ENCODE data around the gene RANGRF.

RANGRF gene

GRCh38 chr17:8315764-8316217, 27.3 kb downstream of the RANGRF start:
- no peak for DNase-seq

- DNase-seq, result no peak
These were observed 29.8 kb downstream of the RANGRF start for GRCh38 chr17:8318010-8318935.

- DNase-seq, result no peak
These were observed 31.8 kb downstream of the RANGRF start for GRCh38 chr17:8320262-8320661.

- DNase-seq, result no peak
These were observed 32.5 kb downstream of the RANGRF start for GRCh38 chr17:8320990-8321389.

- DNase-seq, result no peak
These were observed 33.6 kb downstream of the RANGRF start for GRCh38 chr17:8322061-8322460.

DNA sequence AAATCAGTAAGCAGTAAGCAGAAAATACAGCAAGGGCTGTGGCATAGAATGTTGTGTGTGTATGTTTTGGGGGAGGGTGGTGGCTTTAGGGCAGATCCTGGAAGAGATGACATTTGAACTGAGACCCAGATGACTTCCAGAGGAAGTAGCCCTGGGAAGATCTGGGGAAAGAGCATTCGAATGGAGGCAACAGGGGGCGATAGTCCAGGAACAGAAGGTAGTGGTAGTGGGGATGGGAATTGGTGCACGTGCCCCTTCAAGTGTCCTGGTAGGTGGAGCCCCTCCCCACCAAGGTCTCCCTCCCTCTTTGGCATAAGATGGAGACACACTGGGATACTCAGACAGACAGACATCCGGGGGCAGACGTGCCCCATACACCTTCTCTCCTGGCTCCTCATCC, 35.7 kb downstream of the RANGRF start:
- no peak for DNase-seq

GRCh38 chr17:8324923-8325322, 36.5 kb downstream of the RANGRF start:
- DNase-seq, result no peak

GRCh38 chr17:8326511-8327302, 38.2 kb downstream of the RANGRF start:
- DNase-seq, result no peak

- DNase-seq, result no peak
These were observed 38.8 kb downstream of the RANGRF start for GRCh38 chr17:8327303-8327649.

DNA sequence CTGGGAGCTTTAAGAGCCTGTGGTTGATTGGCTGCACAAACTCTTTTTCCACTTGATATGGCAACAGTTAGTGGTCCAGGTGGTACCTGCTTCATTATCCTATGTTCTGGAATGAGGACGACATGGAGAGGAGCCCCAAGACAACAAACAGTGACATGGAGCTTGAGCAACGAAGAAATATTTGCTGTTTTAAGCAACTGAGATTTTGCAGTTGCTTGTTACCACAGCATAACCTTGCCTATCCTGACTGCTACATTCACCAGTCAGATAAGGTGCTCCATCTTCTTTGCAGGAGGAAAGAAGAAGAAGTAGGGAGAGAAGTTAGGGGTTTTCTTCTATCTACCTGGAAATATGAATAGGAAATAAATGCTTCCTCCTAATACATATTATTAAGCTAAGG, 43.7 kb downstream of the RANGRF start:
- DNase-seq, result no peak

DNA sequence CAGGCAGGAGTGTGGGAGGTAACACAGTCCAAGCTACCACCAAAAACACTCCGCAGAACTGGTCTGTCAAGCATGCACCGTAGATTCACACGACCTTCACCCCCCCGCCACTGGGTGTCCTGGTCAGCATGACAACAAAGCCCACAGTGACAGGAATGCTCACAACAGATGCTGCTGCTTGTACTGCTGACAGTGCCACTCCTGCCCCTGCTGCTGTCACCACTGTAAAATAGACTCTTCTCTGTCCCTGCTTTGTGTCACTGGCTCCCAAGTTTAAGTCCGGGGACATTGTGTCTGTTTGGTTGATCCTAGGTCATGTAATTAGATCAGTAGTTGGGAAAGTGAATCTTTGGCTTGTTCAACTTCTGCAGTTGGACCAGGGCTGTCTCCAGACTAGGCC, 44.2 kb downstream of the RANGRF start:
- no peak for DNase-seq

DNA sequence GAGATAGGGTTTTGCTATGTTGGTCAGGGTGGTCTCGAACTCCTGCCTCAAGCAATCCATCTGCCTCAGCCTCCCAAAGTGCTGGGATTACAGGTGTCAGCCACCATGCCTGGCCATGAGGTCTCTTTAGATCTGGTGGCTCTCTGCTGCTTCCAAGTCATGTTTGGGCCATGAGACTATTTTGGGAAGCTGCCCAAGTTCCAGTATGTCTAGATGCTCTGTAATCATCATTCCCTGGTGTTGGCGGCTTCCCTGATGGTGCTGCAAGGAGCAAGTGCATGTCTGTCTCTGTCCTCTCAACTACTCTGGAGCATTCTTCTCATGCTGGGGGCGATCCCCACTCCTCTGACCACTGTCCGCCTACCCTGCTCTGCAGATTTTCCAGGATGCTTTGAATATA, 44.8 kb downstream of the RANGRF start:
- DNase-seq, result no peak

DNA sequence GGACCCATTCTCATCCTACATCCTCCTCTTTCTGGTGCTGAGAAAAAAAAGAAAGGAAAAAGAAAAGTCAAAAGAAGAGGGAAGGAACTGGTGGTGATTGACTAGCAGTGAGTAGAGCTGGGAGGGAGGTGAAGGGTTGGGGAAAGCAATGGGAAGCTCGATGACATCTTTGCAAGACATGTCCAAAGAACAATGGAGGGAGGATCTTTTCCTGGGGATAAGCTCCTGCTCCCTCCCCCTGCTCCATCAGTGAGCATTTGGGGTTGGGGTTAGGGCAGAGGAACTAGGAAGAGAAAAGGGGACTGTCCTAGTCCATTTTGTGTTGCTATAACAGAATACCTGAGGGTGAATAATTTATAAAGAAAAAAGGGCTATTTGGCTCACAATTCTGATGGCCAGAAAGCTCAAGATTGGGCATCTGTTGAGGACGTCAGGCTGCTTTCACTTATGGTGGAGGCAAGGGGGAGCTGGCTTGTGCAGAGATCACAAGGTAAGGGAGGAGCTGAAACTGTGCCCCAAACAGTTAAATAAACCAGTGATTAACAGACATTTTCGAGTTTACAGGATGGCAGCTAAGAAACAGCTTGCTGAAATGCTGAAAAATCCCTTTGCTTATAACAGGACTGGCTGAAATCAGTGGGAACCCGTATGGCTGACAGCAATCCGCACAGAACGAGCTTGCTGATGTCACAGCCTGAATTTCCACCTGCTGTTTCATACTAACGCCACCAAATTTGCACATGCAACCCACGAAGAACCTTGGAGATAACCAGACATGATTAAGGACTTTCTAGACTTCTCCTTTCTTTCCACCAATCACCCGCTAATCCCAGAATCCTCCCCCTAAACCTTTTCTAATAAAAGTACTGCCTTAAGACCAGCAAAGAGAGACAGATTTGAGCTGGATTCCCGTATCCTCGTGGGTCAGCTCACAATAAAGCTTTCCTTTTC, 49.6 kb downstream of the RANGRF start:
- no peak for DNase-seq

GRCh38 chr17:8338753-8339140, 50.3 kb downstream of the RANGRF start:
- DNase-seq, result no peak

- no peak for DNase-seq
These were observed 51.1 kb downstream of the RANGRF start, which contains the start of gene ODF4 for GRCh38 chr17:8339540-8339939. Gene ODF4, plus strand, starts transcription at chr17:8339840. Its CDS starts 212 bp downstream, at chr17:8340052.

Measured in NCI-H226 (cell line).